ENCODE results near the gene PACS2. TPM values are rescaled to one million over a fixed set of nuclear protein-coding genes. Genes with fewer than 3 reads are reported as not detected.

Gene PACS2
- total and polyA plus RNA-seq, 2 donors (not counting 1 experiment from before 2014, with no cell fraction given): 65.6 to 70.7 TPM

DNA sequence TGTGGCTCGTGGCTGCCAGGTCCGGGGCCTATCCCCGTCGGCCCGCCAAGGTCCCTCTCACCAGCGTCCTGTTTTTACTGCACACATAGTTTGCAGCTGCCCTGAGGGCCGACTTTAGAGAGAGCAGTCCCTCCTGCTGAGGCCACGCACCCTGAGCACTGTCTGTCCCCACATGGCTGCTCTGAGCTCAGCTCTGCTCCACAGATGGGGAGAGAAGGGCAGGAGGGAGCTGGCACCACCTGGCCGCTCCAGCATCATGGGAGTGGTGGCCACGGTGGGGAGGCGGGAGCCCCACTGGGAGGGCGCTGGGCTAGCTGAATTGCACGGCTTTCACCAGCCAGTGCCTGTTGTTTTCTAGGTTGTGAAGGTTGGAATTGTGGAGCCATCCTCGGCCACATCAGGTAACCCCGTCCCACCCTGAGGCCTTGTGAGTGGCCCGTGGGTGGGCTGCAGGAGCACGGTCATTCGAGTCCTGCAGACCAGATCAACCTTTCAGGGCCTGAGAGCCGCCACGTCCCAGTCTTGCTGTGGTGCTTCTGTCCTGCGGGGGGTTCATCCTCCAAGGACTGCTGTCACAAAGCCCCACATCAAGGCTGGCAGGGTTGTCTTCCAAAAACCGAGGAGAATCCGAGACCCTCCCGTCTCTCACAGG lies 76.4 kb downstream of the PACS2 start:
- Mint-ChIP-seq H3K4me3 (no peak overlapping the region), H3K27me3 (no peaks in the 10 kb centered on the region), H3K9me3 (ENCODE audit: insufficient read depth) (no peaks in the 10 kb centered on the region), H3K4me1 (peaks cover 14% of the 10 kb centered on the region), H3K27ac (no peak overlapping the region)
- Histone ChIP-seq H3K79me2 (ENCODE audit: control insufficient read depth, insufficient read depth, low read length) (no peaks in the 10 kb centered on the region), H3K36me3 (replicated peaks in 1 of 2; ENCODE audit: control extremely low read depth in 1 of 2, control insufficient read depth in 1 of 2, extremely low read depth in 1 of 2, insufficient read depth in 2 of 2, low read length in 1 of 2) (no peaks in the 10 kb centered on the region), H3K9me3 (ENCODE audit: control extremely low read depth in 1 of 3, control insufficient read depth in 2 of 3, insufficient read depth in 1 of 3, low read length in 2 of 3) (no peaks in the 10 kb centered on the region), H3K4me2 (replicated peaks; ENCODE audit: low read depth, low read length, poor library complexity, severe bottlenecking) (peak overlapping the region; percentile 51), H4K20me1 (ENCODE audit: control insufficient read depth, insufficient read depth, low read length, poor library complexity, severe bottlenecking) (no peaks in the 10 kb centered on the region), H3K27me3 (replicated peaks in 1 of 4; ENCODE audit: control extremely low read depth in 1 of 4, control insufficient read depth in 3 of 4, insufficient read depth in 4 of 4, low read length in 3 of 4) (no peaks in the 10 kb centered on the region), H2AFZ (ENCODE audit: insufficient read depth, low read depth, low read length, poor library complexity, severe bottlenecking) (no peak overlapping the region), H3K27ac (ENCODE audit: low read length in 2 of 2) (no peak overlapping the region), H3K4me1 (ENCODE audit: control insufficient read depth in 2 of 2, insufficient read depth in 2 of 2, low read length in 2 of 2) (peaks cover 10 to 17% of the 10 kb centered on the region in 2 donors), H3K4me3 (ENCODE audit: control extremely low read depth in 1 of 5, extremely low read depth in 1 of 5, insufficient read depth in 1 of 5, low read depth in 2 of 5, low read length in 4 of 5) (no peak overlapping the region), H3K9ac (ENCODE audit: low read length) (no peak overlapping the region)
- ATAC-seq (ENCODE audit: low read depth) (no peak), DNase-seq (no peak)
- intact Hi-C loops (cut with micrococcal nuclease): no loop called here
- ChIA-PET CTCF (interaction anchor here (1.4 to 2.5 kb wide), 2 partner anchors 20 to 99 kb away, joined by 5 to 11 read pairs; no protein-coding TSS in a partner anchor), POLR2A (no interaction called here)
- TF ChIP-seq, protein P1, sequence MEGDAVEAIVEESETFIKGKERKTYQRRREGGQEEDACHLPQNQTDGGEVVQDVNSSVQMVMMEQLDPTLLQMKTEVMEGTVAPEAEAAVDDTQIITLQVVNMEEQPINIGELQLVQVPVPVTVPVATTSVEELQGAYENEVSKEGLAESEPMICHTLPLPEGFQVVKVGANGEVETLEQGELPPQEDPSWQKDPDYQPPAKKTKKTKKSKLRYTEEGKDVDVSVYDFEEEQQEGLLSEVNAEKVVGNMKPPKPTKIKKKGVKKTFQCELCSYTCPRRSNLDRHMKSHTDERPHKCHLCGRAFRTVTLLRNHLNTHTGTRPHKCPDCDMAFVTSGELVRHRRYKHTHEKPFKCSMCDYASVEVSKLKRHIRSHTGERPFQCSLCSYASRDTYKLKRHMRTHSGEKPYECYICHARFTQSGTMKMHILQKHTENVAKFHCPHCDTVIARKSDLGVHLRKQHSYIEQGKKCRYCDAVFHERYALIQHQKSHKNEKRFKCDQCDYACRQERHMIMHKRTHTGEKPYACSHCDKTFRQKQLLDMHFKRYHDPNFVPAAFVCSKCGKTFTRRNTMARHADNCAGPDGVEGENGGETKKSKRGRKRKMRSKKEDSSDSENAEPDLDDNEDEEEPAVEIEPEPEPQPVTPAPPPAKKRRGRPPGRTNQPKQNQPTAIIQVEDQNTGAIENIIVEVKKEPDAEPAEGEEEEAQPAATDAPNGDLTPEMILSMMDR (IDR thresholded peaks at IDR 0.05): no peak
- TF ChIP-seq EZH2 (IDR thresholded peaks at IDR 0.05; ENCODE audit: borderline replicate concordance, insufficient read depth, low read depth, low read length, poor library complexity, severe bottlenecking): no peak
- 95% methylated on average over 22 of the region's 24 CpGs for WGBS (ENCODE audit: insufficient coverage)

- H3K27ac Mint-ChIP-seq: no peak overlapping the region
- Histone ChIP-seq H3K36me3 (replicated peaks in 1 of 2; ENCODE audit: control extremely low read depth in 1 of 2, control insufficient read depth in 1 of 2, extremely low read depth in 1 of 2, insufficient read depth in 2 of 2, low read length in 1 of 2) (no peaks in the 10 kb centered on the region), H4K20me1 (ENCODE audit: control insufficient read depth, insufficient read depth, low read length, poor library complexity, severe bottlenecking) (no peaks in the 10 kb centered on the region), H2AFZ (ENCODE audit: insufficient read depth, low read depth, low read length, poor library complexity, severe bottlenecking) (no peak overlapping the region), H3K4me1 (ENCODE audit: control insufficient read depth in 2 of 2, insufficient read depth in 2 of 2, low read length in 2 of 2) (peaks cover 10 to 17% of the 10 kb centered on the region in 2 donors), H3K4me2 (replicated peaks; ENCODE audit: low read depth, low read length, poor library complexity, severe bottlenecking) (no peak overlapping the region), H3K27ac (ENCODE audit: low read length in 2 of 2) (no peak overlapping the region), H3K27me3 (replicated peaks in 1 of 4; ENCODE audit: control extremely low read depth in 1 of 4, control insufficient read depth in 3 of 4, insufficient read depth in 4 of 4, low read length in 3 of 4) (no peaks in the 10 kb centered on the region), H3K9ac (ENCODE audit: low read length) (no peak overlapping the region), H3K9me3 (ENCODE audit: control extremely low read depth in 1 of 3, control insufficient read depth in 2 of 3, insufficient read depth in 1 of 3, low read length in 2 of 3) (no peaks in the 10 kb centered on the region), H3K79me2 (ENCODE audit: control insufficient read depth, insufficient read depth, low read length) (no peaks in the 10 kb centered on the region), H3K4me3 (ENCODE audit: control extremely low read depth in 1 of 5, extremely low read depth in 1 of 5, insufficient read depth in 1 of 5, low read depth in 2 of 5, low read length in 4 of 5) (no peak overlapping the region)
- intact Hi-C loops (cut with micrococcal nuclease): no loop called here
- H3K27me3 Mint-ChIP-seq: no peaks in the 10 kb centered on the region
- no peak overlapping the region for H3K4me3 Mint-ChIP-seq
- no peak for TF ChIP-seq EZH2 (IDR thresholded peaks at IDR 0.05; ENCODE audit: borderline replicate concordance, insufficient read depth, low read depth, low read length, poor library complexity, severe bottlenecking)
- TF ChIP-seq, protein P1 (IDR thresholded peaks at IDR 0.05): no peak
- ATAC-seq (ENCODE audit: low read depth) (no peak), DNase-seq (no peak)
- H3K9me3 Mint-ChIP-seq (ENCODE audit: insufficient read depth): no peaks in the 10 kb centered on the region
- 99% methylated on average over 23 of the region's 23 CpGs for WGBS (ENCODE audit: insufficient coverage)
- CTCF ChIA-PET: no interaction called here
- peaks cover 14% of the 10 kb centered on the region for H3K4me1 Mint-ChIP-seq
- POLR2A ChIA-PET: no interaction called here
Measured at GRCh38 chr14:105391541-105391940, 77.0 kb downstream of the PACS2 start.
